DMS 273 (cell line): Measurements from ENCODE around the gene VASP.
A peak's percentile ranks its signal among the peaks of the same experiment; 100 is the strongest.

Experiments
- DNase-seq: peaks from one replicate; lab custom pipeline; 2025; ENCODE audit not compliant: unreplicated experiment; lab: John Stamatoyannopoulos, UW

Gene VASP

GRCh38 chr19:45547965-45548609, 40.8 kb downstream of the VASP start:
- no peak for DNase-seq

DNA sequence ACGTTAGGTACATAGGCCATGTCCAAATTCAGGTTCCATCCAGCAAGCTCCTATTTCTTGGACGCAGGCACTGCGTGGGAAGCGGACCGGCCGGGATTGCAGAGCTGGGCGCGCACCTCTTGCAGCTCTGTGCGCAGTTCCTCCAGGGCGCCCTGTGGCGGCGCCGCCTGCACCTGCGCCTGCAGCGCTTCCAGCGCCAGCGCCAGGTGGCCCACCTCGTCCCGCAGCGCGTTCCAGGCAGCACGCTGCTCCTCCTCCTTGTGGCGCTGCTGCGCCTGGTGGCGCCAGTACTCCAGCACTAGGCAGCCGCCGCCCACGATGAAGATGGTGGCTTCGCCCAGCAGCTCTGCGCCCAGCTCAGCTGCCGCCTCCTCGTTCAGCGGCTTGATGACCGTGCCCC, 46.2 kb downstream of the VASP start:
- no peak for DNase-seq

- DNase-seq, result no peak
Measured at GRCh38 chr19:45554481-45554880, 47.2 kb downstream of the VASP start.

DNA sequence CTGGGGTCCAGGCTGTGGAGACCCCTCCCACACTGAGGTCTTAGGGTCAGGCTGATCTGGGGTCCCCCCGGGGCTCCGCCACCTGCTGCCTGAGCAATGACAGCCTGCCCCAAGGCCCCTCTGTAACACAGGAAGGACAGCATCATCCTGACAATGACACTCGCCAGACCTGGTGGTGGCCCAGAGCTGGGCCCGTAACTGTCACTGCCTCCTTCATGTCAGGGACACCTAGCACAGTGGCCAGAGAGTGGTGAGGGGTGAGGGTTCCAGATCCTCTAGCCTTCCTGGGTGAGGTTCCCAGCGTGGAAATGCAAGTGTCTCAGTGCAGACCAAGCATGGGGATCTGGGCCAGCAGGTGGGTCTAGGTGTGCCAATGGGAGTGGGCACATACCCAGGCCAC, 49.6 kb downstream of the VASP start:
- no peak for DNase-seq

DNA sequence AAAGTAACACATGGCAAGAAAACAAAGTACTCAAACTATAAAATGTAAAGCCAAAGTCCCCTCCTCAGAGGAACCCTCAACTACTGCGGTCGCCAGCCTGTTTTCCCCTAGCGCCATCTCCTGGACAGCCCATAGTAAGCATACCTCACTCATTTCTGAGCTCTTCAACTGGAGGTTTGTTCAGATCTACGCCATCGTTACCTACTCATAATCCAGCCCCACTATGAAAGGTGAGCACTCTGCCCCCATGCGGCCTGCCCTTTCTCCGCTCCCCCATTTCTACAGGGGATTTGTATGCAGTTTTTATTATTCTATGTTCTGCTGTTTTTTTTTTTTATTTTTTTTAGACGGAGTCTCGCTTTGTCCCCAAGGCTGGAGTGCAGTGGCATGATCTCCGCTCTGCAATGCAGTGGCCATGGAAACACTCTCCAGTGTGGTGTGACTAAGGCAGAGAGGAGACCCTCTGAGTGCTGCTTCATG, 51.2 kb downstream of the VASP start:
- DNase-seq, result peak; percentile 65

- DNase-seq, result no peak
Measured at GRCh38 chr19:45560038-45560437, 52.8 kb downstream of the VASP start.

- DNase-seq, result no peak
Measured at GRCh38 chr19:45560686-45561085, 53.4 kb downstream of the VASP start.

DNA sequence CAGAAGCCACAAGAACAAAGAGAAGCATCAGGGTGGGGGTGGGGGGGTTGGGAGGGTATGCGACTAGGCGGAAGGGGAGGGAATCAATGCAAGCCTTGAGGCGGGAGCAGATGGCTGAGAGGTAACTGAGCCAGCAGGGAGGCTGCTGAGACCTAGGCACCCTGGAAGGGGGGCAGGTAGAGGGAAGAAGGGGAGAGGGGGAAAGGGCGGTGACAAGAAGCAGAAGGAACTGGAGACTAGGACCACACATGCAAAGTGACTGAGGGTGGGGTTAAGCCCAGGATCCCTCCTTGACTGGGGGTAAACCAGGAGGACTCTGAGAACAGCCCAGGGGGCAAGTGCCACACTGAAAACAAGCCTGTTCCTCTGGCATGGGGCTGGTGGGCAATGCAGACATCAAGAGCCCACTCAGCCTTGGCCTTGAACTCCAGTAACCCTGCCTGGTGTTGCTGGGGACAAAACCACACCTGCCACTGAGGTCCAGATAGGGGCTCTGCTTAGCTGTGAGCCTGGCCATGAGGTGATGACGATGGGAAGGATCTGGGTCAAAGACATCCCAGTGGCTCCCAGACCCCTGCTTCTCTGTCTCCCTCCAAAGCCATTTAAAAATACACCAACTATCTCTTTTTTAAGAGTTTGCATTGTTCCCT, 57.0 kb downstream of the VASP start:
- DNase-seq, result peak; percentile 59

DNA sequence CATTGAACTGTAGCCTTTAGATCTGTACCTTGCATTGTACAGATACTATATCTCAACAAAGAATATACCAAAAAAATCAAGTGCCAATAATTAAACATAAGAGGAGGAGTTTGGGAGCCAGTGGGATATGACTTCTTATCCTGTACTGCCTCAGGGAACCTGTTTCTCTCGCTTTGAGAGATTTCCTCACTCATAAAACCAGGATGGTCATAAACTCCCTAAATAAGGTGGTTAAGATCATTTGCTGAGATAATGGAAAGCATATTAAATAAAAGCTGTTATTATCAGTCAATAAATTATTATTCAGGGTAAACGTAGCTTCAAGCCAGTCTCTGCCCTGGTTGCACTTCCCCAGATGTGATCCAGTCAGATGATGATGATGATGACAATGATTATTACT, 60.3 kb downstream of the VASP start:
- no peak for DNase-seq

- DNase-seq, result no peak
Measured at GRCh38 chr19:45568732-45569131, 61.5 kb downstream of the VASP start.

- DNase-seq, result peak; percentile 58
Measured at GRCh38 chr19:45569619-45570421, 62.5 kb downstream of the VASP start.

GRCh38 chr19:45571457-45572220, 64.4 kb downstream of the VASP start:
- no peak for DNase-seq

- DNase-seq, result no peak
Measured at GRCh38 chr19:45574526-45574925, 67.2 kb downstream of the VASP start.

DNA sequence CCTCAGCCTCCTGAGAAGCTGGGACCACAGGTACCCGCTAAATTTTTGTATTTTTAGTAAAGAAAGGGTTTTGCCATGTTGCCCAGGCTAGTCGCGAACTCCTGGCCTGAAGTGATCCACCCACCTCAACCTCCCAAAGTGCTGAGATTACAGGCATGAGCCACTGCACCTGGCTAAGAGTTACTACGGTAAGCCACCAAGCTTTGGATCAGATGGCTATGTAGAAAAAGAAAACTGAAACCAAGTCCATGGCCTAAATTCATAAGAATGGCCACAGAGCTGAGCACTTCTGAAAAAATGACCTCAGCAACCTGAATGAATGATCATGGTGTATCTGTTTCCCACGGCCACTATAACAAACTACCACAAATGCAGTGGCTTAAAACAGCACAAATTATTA, 67.9 kb downstream of the VASP start:
- DNase-seq, result no peak
